Stimulated activated CD4-positive, alpha-beta T cell treated with anti-CD3 and anti-CD28 coated beads, Interleukin-4, amount 100 ng/mL, for 1 hour (primary cell): ENCODE measurements around the gene PELI2.
"Not testable (repeated sequence)": the region's sequence is repeated elsewhere in the genome, so short reads cannot be mapped to it uniquely, and the experiment has no call there.

Experiments
- DNase-seq: peaks from one replicate; pipeline ENCODE4 v3.0.0-alpha.2; 2020

PELI2 gene

DNA sequence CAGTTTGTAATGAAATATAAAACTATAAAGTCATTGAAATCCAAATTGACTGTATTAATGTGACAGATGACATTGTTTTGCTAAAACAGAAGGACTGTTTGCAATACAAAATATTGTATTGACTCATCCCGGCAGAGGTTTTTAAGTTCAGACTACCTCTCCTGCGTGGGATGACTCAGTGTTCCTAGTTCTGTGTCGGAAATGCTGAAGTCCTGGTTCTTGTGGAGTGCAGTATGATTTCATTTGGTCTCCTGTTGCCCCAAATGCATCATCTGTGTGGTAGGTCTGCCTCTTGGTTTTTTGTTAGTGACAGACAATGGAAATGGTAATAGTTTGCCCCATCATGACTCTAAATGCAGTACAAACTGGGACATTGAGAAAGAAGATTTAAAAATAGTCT, 27.8 kb downstream of the PELI2 start:
- DNase-seq: no peak

DNA sequence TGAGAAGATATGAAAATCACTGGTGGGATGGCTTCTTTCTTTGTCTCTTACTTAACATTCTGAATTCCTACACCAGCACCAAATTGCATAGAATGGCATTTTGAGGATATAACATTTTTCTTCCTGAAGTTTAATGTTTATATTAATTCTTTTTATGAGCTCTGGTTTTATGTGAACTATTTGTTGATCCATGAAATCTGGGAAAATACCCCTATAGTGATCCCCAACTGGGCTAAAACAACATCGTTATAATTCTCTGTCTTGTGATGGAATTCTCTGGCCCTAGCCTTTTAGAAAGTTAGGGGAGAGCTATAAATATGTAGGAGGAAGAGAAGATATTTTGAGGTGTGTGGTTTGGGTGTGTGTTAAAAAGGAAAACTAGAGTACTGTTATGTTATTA, 29.2 kb downstream of the PELI2 start:
- no peak for DNase-seq

DNA sequence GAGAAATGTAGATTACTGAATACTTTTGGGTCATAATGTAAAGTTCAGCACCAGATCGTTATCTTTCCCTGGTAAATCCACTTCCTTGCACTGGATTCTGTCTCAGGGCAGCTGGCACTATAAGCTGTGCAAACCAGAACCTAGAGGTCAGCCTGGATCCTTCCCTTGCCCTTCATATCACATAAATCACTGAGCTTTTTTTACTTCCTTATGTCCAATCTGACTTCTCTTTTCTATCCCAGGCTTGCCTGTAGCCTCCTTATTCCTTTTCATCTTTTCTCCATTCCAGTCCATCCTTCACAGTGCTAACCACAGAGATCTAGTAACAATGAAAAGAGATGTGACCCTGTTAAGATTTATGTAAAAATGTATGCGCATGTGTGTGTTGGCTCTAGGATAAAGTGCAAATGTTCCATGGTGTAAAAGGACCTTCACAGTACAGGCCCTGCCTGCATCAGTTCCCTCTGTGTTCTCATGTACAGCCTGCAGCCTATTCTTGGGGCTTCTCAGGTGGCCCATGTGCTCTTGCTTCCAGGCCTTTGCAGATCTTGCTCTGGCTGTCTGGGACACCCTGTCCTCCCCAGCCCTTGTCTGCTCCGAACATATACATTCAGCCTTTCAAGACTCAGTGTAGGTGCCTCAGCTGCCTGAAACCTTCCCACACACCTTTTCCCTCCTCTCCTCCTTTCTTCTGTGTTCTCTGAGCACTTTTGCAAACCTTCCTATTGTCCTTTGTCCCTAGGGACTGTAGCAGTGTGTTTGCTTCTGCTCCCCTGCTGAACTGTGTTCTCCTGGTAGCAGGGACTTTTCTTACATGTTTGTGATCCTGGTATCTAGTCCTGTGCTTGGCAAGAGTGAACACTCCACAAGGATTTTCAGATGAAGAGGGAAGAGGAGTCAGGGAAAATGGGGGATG, 30.0 kb downstream of the PELI2 start:
- DNase-seq: no peak

DNA sequence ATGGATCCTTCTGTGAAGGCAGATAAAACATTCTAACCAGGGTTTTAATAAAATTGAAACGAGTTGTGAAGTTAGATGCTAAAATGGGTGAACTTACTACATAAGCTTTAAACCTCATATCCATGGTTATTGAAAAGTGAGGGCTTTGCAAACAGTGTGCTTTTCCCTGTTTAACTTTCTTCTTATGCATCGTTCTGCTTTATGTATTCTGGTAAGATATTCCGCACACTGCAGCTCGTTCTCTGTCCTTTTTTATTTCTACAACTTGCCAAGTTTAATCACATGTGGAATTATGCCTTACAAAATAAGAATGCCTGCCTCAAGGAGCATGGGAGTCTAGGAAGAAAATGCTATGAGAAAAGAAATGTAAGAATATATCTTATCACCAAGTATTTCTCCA, 30.9 kb downstream of the PELI2 start:
- no peak for DNase-seq

DNA sequence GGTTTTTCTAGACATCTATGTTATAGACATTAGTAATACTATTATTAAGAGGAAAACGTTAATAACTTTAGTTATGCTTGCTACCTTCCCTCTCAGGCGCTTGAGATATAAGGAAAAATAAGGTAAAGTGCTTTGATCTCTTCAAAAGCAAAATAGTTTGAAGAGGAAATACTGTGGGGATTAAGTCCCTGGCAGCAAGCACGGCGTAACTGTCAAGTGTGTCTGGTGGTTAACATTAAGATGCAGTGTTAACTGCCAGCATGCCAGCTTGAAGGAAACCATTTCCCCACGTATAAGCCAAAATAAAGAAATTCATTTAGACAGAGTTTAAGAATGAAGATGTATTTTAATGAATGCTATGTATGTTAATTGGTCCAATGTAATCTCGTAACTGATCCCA, 31.8 kb downstream of the PELI2 start:
- DNase-seq: no peak

DNA sequence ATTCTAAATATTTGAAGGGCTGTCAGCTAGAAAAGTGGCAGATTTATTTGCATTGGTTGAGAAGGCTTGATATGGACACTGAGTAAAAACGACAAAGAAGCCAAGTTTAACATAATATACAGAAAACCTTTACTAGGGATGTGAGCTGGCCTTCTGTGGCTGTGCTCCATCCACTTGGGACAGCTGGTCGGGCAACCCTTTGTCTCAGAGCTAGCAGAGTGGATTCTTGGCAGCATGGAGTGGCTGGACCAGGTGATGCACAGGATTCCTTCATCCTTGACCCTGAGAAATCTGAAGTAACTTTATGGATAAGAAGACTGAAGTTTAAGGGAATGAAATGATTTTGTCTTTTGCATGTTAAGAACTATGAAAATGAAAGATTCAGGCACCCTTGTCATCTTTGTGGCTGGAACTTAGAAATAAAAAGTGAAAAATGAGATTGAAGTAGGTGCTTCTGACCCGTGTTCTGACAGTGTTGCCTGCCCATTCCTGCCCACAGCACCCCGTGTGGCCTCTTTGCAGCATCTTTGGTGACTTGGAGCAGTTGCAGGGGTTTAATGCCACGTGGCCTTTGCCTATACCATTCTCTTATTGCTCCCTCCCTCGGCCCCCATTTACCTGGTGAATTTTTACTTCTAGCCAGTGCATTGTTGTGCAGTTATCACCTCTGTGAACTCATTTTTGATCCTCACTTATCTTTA, 32.6 kb downstream of the PELI2 start:
- no peak for DNase-seq

DNA sequence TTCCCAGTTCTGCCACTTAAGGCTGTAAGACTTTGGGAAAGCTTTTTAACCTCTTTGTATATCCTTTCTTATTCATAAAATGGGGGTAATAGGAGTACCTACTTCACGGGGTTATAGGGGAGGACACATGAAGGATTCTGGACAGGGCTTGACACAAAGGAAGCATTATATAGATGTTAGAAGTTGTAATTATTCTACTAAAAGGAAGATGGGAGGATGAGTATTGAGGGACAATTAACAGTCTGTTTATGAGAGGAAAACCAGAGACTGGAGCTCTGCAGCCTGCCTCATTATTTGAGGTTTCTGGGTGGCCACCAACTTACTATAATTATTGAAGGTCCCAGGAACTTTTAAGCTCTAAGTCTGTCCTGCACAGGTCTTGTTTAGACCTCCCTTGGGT, 34.0 kb downstream of the PELI2 start:
- no peak for DNase-seq

DNA sequence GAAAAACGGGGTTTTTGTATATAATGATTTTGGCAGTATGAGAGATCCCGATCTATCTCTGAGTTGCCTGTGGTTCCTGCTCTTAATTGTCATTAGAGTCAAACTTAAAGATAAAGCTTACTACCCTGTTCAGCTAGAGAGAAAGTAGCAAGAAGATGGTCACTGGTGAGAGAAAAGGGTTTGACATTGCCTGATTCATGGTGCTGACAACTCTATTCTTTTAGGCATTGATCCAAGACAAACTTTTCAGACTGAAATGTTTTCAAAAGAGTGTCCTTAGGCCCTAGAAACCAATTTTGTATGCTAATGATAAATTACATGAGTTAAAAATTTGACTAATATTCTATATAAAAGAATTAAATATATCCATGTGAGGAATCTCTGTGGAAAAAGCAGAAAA, 35.1 kb downstream of the PELI2 start:
- no peak for DNase-seq

DNA sequence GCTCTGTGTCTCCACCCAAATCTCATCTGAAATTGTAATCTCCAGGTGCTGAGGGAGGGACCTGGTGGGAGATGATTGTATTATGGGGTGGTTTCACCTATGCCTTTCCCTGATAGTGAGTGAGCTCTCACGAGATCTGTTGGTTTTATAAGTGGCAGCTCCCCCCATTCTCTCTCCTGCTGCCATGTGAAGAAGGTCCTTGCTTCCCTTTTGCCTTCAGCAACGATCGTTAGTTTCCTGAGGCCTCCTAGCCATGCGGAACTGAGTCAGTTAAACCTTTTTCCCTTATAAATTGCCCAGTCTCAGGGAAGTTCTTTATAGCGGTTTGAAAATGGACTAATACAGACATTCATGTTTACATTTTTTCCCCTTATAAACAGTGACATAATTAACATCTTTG, 36.1 kb downstream of the PELI2 start:
- DNase-seq: no peak

DNA sequence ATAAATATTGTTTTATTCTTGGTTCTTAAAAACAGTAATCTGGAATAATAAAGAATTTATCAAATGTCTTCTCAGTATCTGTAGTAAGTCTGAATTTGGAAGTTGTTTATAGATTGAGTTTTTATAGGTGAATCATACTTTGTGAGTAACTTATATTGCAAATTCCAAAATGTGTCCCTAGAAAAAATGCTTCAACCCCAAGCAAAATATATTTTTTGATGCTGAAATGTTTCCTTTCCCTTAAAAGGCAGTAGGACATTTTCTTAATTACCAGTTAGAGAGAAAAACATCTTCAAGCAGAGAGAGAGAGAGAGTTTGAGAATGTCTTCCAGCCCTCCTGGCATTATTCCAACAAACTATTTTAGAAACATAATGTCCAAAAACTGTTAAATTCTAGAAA, 37.9 kb downstream of the PELI2 start:
- DNase-seq: no peak

DNA sequence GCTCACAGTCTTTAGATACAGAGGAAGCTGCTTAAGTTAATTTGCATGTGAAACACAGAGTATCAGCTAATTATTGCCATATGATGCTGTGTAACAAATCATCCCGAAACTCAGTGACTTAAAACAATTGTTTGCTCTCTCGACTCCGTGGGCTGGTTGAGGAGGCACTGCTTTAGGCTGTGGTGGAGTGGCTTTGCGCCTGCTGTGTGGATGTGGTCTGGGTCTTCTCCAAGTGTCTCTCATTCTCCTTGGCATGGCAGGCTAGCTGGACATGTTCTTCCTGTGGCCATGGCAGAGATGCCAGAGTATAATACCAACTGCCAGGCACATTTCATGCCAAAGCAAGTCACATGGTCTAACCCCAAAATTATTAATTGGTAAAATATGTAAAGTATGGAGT, 40.9 kb downstream of the PELI2 start:
- no peak for DNase-seq

DNA sequence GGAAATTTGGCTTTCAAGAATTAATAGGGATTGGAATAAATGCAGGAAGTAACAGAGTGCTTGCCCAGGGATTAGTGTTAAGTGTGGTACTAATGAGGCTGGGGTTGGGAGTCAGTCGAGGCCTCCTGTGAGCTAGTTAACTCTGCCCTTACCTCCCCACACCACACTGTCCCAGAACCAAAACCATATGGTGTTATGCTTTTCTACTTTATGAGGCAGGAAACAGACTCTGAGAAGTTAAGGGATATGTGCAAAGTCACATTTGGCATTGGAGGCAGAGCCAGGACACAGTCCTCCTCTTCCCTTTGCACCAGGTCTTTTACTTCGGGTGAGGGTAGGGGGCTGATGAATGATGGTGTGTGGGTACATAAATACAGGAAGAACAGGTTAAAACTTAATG, 41.9 kb downstream of the PELI2 start:
- no peak for DNase-seq

DNA sequence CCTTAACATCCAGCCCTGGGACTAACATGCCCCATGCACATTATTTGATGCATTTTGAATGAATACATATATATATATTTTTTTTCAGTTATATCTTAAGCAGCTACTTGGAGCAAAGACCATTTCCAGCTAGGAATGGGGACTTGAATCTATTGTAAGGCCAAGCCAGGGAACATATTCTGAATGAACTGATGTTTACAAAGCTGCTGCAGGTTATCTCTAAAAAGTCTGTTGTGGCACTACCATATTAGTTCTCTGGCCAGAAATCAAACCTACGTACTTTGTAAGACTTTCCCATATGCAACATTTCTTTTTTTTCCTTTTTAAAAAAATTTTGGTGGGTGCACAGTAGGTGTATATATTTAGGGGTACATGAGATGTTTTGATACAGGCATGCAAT, 43.4 kb downstream of the PELI2 start:
- no peak for DNase-seq

DNA sequence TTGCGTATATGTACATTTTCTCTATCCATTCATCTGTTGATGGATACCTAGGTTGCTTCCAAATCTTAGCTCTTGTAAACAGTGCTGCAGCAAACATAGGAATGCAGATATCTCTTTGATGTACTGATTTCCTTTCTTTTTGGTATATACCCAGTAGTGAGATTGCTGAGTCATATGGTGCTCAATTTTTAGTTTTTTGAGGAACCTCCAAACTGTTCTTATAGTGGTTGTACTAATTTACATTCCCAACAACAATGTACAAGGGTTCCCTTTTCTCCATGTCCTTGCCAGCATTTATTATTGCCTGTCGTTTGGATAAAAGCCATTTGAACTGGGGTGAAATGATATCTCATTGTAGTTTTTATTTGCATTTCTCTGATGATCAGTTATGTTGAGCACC, 44.3 kb downstream of the PELI2 start:
- DNase-seq: no peak

DNA sequence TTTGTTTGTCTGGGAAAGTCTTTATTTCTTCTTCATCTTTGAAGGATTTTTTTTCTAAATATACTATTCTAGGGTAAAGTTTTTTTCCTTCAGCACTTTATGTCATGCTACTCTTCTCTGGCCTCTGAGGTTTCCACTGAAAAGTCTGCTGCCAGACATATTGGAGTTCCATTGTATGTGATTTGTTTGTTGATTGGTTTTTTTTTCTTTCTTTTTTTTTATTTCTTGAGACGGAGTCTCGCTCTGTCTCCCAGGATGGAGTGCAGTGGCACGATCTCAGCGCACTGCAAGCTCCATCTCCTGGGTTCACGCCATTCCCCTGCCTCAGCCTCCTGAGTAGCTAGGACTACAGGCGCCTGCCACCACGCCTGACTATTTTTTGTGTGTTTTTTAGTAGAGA, 48.4 kb downstream of the PELI2 start:
- not testable (repeated sequence) for DNase-seq

DNA sequence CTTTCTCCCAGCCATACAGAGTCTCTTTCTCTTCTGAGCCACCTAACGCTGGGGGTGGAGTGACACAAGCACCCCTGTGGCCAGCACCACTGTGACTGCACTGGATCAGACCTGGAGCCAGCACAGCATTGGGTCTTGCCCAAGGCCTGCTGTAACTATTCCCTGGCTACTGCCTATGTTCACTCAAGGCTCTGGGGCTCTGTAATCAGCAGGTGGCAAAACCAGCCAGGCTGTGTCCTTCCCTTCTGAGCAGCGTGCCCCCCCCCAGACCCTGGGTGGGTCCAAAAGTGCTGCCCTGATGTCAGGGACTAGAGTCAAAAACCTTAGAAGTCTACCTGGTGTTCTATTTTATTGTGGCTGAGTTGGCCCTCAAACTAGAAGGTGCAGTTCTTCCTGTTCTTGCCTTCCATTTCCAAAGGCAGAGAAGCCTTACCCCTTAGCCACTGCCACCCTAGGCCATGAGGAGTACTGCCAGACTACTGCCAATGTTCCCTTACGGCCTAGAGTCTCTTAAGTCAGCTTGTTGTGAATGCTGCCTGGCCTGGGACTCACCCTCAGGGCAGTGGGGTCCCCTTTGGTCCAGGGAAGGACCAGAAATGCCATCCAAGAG, 49.9 kb downstream of the PELI2 start:
- DNase-seq: no peak

DNA sequence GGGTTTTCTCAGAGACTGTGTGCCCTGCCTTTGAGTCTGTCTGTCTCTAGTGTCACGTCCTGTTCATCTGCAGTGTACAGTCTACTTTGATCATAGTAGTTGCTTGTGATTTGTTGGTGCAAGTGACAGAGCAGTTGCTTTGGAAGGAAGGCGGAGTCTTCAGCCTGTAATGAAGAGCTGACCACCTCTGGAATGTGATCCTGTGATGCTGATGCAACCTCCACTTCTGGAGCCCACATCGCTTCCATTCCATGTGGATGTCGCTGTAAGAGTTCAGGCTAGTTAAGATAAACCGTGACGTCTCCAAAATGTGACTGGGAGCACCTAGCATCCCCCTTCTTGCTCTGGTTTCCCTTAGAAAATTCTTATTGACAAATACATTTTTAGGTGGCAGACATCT, 51.8 kb downstream of the PELI2 start:
- DNase-seq: no peak

DNA sequence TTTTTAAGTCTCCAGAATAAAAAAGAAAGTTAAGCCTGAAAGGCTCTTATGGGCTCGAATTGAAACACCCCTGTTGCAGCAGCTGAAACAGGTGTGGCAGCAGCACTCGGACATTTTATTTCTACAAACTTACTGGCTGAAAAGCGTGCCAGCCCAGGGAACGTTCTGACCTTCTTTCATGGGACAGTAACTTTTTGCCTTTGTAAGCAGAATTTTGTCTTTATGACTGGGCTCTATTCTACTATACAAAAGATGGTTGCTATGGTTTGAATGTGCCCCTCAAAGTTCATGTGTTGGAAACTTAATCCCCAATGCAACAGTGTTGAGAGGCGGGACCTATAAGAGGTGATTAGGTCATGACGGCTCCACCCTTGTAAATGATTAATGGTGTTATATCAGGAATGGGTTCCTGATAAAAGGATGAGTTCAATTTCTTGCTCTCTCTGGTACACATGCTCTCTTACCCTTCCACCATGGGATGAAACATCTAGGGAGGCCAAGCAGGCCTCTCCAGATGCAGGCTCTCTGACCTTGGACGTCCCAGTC, 52.7 kb downstream of the PELI2 start:
- no peak for DNase-seq

DNA sequence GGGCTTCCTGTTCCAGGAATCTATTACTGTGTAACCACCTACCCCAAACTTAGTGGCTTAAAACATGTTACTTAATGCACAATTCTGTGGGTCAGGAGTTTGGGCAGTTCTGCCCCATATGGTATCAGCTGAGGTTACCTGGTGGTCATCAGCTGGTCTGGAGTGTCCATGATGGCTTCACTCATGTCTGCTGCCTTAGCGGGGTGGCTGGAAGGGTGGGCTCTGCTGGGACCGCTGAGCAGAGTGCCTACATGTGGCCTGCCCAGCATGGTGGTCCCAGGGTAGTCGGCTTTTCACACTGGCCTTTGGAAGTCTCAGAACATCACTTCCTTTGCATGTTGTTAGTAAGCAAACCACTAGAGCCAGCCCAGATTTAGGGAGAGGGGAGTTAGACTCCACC, 53.9 kb downstream of the PELI2 start:
- no peak for DNase-seq

DNA sequence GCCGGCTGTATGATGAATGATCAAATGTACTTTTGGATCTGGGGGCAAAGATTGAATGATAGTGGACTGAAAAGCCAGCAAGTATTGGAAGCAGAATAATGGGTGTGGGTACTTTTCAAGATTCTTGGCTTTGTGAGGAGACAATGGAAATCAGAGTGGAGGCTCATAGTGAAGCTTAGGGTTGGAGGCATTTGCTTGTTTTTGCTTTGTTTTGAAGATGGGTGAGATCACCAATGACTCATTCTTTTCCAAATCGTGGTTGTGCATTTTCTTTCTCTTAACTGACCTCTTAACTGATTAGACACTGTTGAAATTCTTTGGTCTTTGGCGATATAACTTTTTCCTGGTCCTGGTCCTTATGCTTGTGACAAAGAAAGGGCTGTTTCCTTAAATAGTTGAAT, 54.4 kb downstream of the PELI2 start:
- DNase-seq: no peak

DNA sequence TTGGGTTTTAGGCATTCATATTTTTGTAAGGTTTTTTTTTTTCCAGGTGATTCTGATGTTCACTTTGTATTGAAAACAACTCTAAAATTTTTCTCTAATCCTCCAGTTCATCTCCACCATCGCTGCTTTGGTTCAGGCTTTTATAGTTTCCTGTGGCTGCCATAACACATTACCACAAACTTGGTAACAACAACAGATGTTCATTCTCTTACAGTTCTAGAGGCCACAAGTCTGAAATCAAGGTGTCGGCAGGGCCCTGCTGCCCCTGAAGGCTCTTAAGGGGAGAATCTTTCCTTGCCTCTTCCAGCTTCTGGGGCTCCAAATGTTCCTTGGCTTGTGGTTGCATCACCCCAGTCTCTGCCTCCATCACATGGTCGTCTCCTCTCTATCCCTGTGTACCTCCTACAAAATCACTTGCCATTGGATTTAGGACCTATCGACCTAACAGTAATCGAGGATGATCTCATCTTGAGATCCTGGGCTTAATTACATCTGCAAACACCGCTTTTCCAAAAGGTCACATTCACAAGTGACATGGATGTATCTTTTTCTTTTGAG, 55.2 kb downstream of the PELI2 start:
- no peak for DNase-seq

DNA sequence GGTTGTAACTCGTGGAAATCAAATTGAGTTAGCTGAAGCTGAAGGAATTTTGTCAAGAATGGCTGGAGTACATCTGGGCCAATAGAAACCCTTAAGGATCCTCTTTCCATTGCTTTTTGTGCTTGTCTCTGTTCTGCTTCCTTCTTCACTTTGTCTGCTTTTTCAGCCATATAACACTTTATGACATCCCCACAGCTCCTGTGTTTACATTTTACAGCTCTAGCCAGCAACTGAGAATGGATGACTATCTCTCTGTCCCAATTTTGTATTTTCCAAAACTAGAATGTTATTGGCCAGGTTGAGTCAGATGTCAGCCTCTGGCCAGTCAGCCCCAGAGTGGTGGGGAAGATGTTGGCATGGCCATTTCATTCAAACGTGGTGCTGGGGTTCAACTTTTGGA, 57.6 kb downstream of the PELI2 start:
- no peak for DNase-seq

DNA sequence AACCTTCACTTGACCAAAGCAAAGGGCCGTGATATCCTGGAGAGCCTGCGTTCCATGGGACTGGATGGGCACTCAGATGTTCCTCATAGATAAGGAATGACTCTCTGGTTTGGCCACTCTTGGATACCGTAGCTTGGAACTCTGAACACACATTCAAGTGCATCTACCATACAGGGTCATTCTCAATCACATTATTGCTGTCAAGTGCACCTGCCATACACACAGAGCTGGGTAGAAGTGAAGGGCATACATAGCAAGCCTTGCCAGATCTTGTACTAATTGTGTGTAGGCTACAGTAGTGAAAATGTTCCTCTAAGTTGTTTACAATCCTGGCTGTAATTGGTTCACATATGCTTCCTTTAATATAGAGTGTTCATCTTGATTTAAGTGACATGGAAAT, 58.3 kb downstream of the PELI2 start:
- no peak for DNase-seq

DNA sequence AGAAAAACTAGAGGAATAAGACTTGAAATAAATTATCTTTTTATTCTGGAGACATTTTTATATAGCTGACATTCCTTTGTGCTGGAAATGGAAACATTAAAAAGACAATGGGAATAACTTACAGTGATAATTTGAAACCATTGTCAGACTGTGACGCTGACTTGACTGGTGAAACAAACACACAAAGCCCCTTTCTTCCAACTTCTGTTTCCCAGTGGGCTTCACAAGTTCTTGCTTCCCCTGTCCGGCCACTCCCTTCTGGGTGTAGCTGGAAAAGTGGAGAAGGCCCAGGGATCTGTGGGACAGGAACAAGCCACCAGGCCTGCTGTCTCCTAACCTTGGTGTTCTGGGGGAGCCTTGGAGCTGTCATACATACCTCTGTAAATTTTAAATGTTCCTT, 58.8 kb downstream of the PELI2 start:
- no peak for DNase-seq
